OCI-LY7 (cell line): ENCODE measurements around the gene CNDP2. TPM values are rescaled to one million over a fixed set of nuclear protein-coding genes. Genes with fewer than 3 reads are reported as not detected.
A peak's percentile ranks its signal among the peaks of the same experiment; 100 is the strongest.

Source experiments
- BruUV-seq: library from RNA; stranded (reverse); fragments of 400-500 nt; replicated peaks from 2 replicates; lab custom pipeline; 2021; lab: Mats Ljungman, UMichigan
- CTCF ChIA-PET: fragments of 300-600 bp; sonication (Branson Sonifier 250); formaldehyde crosslinking; loops from one replicate; lab custom pipeline; 2022; ENCODE audit warnings: antibody characterized with exemption; ENCODE audit not compliant: unreplicated experiment; lab: Charles Lee
- POLR2A ChIA-PET: fragments of 300-600 bp; sonication (Branson Sonifier 250); formaldehyde crosslinking; loops from one replicate; lab custom pipeline; 2022; ENCODE audit warnings: antibody characterized with exemption; lab: Charles Lee
- DNase-seq: peaks from one replicate; pipeline ENCODE4 v3.0.0-alpha.2; 2015; ENCODE audit warnings: low spot score
- H2AFZ ChIP-seq: fragments of 200-600 bp; sonication (generic), shearing (Covaris generic); 2 replicates; pipeline ENCODE4 v1.6.1; 2014; ENCODE audit warnings: mild to moderate bottlenecking, antibody characterized with exemption, low read length, moderate library complexity
- H3K27ac ChIP-seq: fragments of 200-600 bp; sonication (generic); 2 replicates; pipeline ENCODE4 v1.5.1; 2014; ENCODE audit warnings: mixed run types, low read depth, mild to moderate bottlenecking, moderate library complexity, low read length, inconsistent platforms; ENCODE audit not compliant: poor library complexity, severe bottlenecking
- H3K36me3 ChIP-seq: fragments of 200-600 bp; sonication (generic); 2 replicates; pipeline ENCODE4 v1.6.1; 2014; ENCODE audit warnings: mild to moderate bottlenecking, antibody characterized with exemption, low read length, moderate library complexity, mixed read lengths; ENCODE audit not compliant: insufficient read depth
- H3K4me1 ChIP-seq: fragments of 200-600 bp; sonication (generic); 2 replicates; pipeline ENCODE4 v1.5.1; 2014; ENCODE audit warnings: mild to moderate bottlenecking, low read length; ENCODE audit not compliant: insufficient read depth, poor library complexity, severe bottlenecking
- H3K4me2 ChIP-seq: fragments of 200-600 bp; sonication (generic); 2 replicates; pipeline ENCODE4 v1.6.1; 2014; ENCODE audit warnings: mild to moderate bottlenecking, low read length
- H3K4me3 ChIP-seq: fragments of 200-600 bp; sonication (generic); 2 replicates; pipeline ENCODE4 v1.5.1; 2014; ENCODE audit warnings: mild to moderate bottlenecking, low read depth, low read length; ENCODE audit not compliant: poor library complexity, severe bottlenecking
- H3K79me2 ChIP-seq: fragments of 200-600 bp; sonication (generic); 2 replicates; pipeline ENCODE4 v1.6.1; 2016; ENCODE audit warnings: low read depth, mild to moderate bottlenecking, low read length, moderate library complexity, mixed read lengths; ENCODE audit not compliant: insufficient read depth
- H3K9me2 ChIP-seq: fragments of 200-600 bp; sonication (generic); 2 replicates; pipeline ENCODE4 v1.6.1; 2016; ENCODE audit warnings: mild to moderate bottlenecking, low read length, mixed read lengths; ENCODE audit not compliant: insufficient read depth
- H3K9me3 ChIP-seq: fragments of 200-600 bp; sonication (generic); 2 replicates; pipeline ENCODE4 v1.6.1; 2014; ENCODE audit warnings: mild to moderate bottlenecking, mixed run types, low read length, mixed read lengths
- H4K20me1 ChIP-seq: fragments of 200-600 bp; sonication (generic); 2 replicates; pipeline ENCODE4 v1.6.1; 2014; ENCODE audit warnings: mild to moderate bottlenecking, antibody characterized with exemption, low read length, moderate library complexity, mixed read lengths; ENCODE audit not compliant: insufficient read depth
- CTCF ChIP-seq: fragments of 200-600 bp; sonication (generic); conservative IDR thresholded peaks from 2 replicates; pipeline ENCODE4 v1.5.1; 2014; ENCODE audit warnings: mild to moderate bottlenecking, antibody characterized with exemption, low read length, moderate library complexity, mixed read lengths
- EZH2phosphoT487 ChIP-seq: fragments of 200-600 bp; sonication (generic); IDR thresholded peaks from 2 replicates; pipeline ENCODE4 v1.6.1; 2018; ENCODE audit warnings: low read depth, borderline replicate concordance, mild to moderate bottlenecking, mixed run types, antibody characterized with exemption, low read length, moderate library complexity, mixed read lengths
- intact Hi-C: fragments of 100-400 bp; cut with micrococcal nuclease; formaldehyde crosslinking; loops from one replicate; pipeline ENCODE4 v1.10.0; 2022; ENCODE audit not compliant: unreplicated experiment
- total RNA-seq, 2 experiments: library from RNA; depleted of rRNA in 1 of 2; stranded (reverse); fragments of >200 nt in 1 of 2; shearing (Covaris generic) in 1 of 2; gene quantifications; 2 replicates each; pipeline ENCODE4 v1.2.3, GENCODE V29; 2014 to 2022

CNDP2 gene
- total RNA-seq, 2 experiments from 2014 or later = 28.5 to 94.8 TPM

DNA sequence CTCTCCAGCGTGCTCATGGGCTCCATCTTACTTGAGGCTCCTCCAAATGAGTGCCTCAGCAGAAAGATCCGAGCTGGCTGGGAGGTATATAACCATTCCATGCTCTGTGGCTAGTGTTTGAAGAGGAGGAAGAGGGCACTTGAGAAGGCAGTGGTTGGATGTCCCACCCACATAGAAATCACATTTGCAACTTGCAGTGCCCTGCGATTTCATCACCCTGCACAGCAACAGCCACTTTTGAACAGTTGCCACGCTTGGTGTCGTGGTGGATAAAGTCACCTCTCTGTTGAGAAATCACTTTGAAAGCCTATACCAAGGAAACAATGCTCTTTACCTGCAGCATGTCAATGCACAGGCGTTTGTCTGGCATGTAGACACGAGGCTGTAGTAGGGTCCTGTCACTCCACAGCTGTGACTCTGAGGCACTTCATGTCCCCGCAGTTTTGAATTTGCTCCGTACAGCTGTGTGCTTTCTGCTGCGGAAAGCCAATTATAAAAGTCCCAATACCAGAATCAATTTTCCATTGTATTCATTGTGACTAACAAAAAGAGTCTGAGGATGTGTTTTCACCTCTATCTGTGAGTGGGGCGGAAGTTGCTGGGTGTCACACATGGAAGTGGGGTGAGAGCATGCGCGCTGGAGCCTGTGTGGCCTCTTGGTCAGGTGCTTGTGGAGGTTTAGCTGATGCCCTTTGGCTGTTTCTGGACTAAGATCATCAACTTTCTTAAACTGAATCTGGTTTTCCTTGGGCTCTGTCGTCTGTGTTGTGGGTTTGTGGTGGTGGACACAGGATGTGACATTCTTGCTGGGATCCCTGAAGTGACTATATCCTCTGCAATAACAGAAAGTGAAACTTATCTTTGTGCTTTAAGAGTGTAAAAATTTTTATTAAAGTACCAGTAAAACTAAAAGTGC is 2.8 kb downstream of the CNDP2 start:
- Histone ChIP-seq H2AFZ (peak overlapping the region; percentile 69; the same call in 1 of the 2 replicates), H3K79me2 (peaks cover 37% of the 10 kb centered on the region), H3K9me3 (no peaks in the 10 kb centered on the region), H3K36me3 (peaks cover 25% of the 10 kb centered on the region; the same call in 1 of the 2 replicates), H4K20me1 (no peaks in the 10 kb centered on the region), H3K4me1 (peaks cover 28% of the 10 kb centered on the region), H3K27ac (peak overlapping the region; percentile 81), H3K4me2 (peak overlapping the region; percentile 73), H3K4me3 (peak overlapping the region; percentile 89), H3K9me2 (no peaks in the 10 kb centered on the region)
- DNase-seq = peak; percentile 64
- BruUV-seq = no TSS peak
- TF ChIP-seq CTCF (no peak), EZH2phosphoT487 (no peak)
- ChIA-PET CTCF (no interaction called here), POLR2A (interaction anchor here (0.7 kb wide), 1 partner anchor 70 kb away, joined by 3 read pairs; no protein-coding TSS in a partner anchor)
- intact Hi-C loops = loop anchor here (5.0 kb wide), 3 partner anchors 98 to 713 kb away; partner anchors contain the start of genes TSHZ1 and ZNF407

GRCh38 chr18:74499633-74500032 is 3.5 kb downstream of the CNDP2 start:
- ChIA-PET POLR2A (interaction anchor here (0.7 kb wide), 1 partner anchor 69 kb away, joined by 3 read pairs; no protein-coding TSS in a partner anchor), CTCF (no interaction called here)
- BruUV-seq = no TSS peak
- H3K27ac ChIP-seq = peak overlapping the region; percentile 81
- H3K9me3 ChIP-seq = no peaks in the 10 kb centered on the region
- no peaks in the 10 kb centered on the region for H3K9me2 ChIP-seq
- peak overlapping the region; percentile 69; the same call in 1 of the 2 replicates for H2AFZ ChIP-seq
- peak overlapping the region; percentile 89 for H3K4me3 ChIP-seq
- H3K36me3 ChIP-seq = peaks cover 28% of the 10 kb centered on the region; the same call in 1 of the 2 replicates
- peak; percentile 61 for DNase-seq
- TF ChIP-seq CTCF (no peak), EZH2phosphoT487 (no peak)
- H3K4me1 ChIP-seq = peaks cover 28% of the 10 kb centered on the region
- peaks cover 37% of the 10 kb centered on the region for H3K79me2 ChIP-seq
- peak overlapping the region; percentile 73 for H3K4me2 ChIP-seq
- intact Hi-C loops = loop anchor here (5.0 kb wide), 3 partner anchors 98 to 713 kb away; partner anchors contain the start of genes TSHZ1 and ZNF407
- no peaks in the 10 kb centered on the region for H4K20me1 ChIP-seq
